Measurements from ENCODE around the gene CD48.
"Not testable (repeated sequence)": the region's sequence is repeated elsewhere in the genome, so short reads cannot be mapped to it uniquely, and the experiment has no call there.

The CD48 gene

DNA sequence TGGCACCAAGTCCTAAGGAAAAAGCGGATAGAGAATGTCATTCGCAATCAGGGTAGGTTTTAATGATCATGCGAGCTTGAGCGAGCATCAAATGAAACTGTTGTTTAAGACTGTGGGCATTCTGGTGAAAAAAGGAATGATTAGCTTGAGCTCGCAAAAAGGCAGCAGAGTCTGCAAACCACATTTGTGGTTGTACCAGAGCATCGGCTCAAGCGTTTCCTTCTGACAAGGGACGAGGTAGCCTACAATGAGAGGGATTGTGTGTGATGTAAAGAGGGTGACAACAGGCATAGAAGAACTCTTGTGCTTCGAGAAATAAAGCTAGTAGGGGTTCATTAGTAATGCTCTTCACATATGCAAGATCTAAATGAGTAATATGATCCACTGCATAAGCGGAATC lies 11.1 kb upstream of the CD48 start:
- H3K4me1 ChIP-seq (ENCODE audit: control insufficient read depth, insufficient read depth, low read length): peaks cover 12% of the 10 kb centered on the region

DNA sequence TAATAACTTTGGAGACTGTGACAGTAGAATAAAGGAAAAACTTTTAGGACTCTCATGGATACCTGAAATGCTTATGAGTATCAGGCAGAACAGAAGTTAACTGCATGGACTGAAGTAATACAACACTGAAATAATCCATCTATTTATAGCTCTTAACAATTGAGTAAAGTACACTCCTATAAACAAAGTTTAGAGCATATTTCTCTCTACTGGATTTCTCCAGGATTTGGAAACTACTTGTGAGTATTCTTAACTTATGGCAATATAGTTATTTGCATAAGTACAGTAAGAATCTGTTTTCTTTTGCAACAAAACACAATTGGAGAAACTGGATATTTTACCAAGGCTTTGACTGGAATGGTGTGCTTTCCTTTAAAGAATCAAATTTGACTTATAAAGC lies 9.9 kb upstream of the CD48 start:
- Histone ChIP-seq H3K9me3 (ENCODE audit: control insufficient read depth, insufficient read depth, low read length) (no peaks in the 10 kb centered on the region), H3K27me3 (ENCODE audit: control insufficient read depth, insufficient read depth, low read length) (no peaks in the 10 kb centered on the region), H3K4me3 (ENCODE audit: low read depth, low read length) (no peak overlapping the region), H3K36me3 (ENCODE audit: control insufficient read depth, insufficient read depth, low read length) (no peaks in the 10 kb centered on the region), H3K9ac (ENCODE audit: low read depth, low read length) (no peak overlapping the region), H3K4me1 (ENCODE audit: control insufficient read depth, insufficient read depth, low read length) (peaks cover 10% of the 10 kb centered on the region)

More for the DNA sequence above, 11.1 kb upstream of the CD48 start:
- no peak overlapping the region for H3K9ac ChIP-seq (ENCODE audit: low read depth, low read length)
- H3K9me3 ChIP-seq (ENCODE audit: control insufficient read depth, insufficient read depth, low read length): no peaks in the 10 kb centered on the region
- H3K27me3 ChIP-seq (ENCODE audit: control insufficient read depth, insufficient read depth, low read length): no peaks in the 10 kb centered on the region
- H3K4me3 ChIP-seq (ENCODE audit: low read depth, low read length): no peak overlapping the region
- no peaks in the 10 kb centered on the region for H3K36me3 ChIP-seq (ENCODE audit: control insufficient read depth, insufficient read depth, low read length)

DNA sequence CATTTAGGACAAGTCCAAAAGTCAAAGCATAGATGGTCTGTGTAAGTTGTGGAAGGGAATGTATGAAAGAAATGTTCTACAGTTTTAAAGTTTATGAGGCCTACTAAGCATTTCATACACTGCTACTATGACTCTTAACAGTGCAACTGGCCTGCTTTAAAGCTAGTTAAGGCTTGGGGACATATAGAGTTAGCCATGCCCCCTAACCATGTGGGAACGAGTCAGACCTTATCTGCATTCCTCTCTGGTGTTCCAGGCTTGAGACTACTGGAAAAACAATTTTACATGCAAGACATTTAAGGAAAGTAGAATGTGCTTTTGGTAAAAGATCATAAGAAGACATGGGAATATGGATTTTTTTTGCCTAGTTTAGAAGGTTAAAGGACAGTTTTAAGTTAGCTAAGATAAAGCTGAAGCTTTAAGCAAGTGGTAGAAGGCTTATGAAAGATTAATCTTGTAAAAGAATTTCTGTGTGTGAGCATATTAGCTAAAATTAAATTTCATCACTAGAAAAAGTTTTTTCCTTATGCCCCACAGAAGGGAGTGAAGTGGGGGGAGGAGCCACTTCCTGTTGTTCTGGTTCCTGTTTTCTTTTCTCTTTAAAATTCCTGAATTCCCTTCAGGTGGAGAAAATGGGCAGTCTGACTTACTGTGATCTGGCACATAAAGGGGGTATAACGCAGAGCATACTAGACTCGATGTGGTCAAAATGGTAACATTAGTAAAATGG lies 8.9 kb upstream of the CD48 start:
- Histone ChIP-seq H3K4me3 (ENCODE audit: low read depth, low read length) (no peak overlapping the region), H3K9ac (ENCODE audit: low read depth, low read length) (no peak overlapping the region), H3K4me1 (ENCODE audit: control insufficient read depth, insufficient read depth, low read length) (peaks cover 3% of the 10 kb centered on the region), H3K36me3 (ENCODE audit: control insufficient read depth, insufficient read depth, low read length) (no peaks in the 10 kb centered on the region), H3K9me3 (ENCODE audit: control insufficient read depth, insufficient read depth, low read length) (no peaks in the 10 kb centered on the region), H3K27me3 (ENCODE audit: control insufficient read depth, insufficient read depth, low read length) (no peaks in the 10 kb centered on the region)

DNA sequence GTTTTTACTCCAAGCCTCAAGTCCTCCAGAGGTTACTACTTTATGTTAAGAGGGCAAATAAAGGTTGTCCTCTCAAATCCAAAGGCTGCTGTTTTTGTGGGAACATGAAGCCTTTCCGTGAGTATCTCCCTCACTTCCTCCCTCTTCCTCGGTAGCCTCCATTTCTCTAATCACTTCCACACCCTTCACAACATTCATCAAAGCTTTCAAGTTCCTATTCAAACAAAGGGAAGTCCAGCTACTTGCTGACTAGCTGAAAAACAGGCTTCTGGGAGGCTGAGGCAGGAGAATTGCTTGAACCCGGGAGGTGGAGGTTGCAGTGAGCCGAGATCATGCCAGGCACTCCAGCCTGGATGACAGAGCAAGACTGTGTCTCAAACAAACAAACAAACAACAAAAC lies 6.6 kb upstream of the CD48 start:
- Histone ChIP-seq H3K9ac (ENCODE audit: low read depth, low read length) (no peak overlapping the region), H3K27me3 (ENCODE audit: control insufficient read depth, insufficient read depth, low read length) (no peaks in the 10 kb centered on the region), H3K4me1 (ENCODE audit: control insufficient read depth, insufficient read depth, low read length) (no peaks in the 10 kb centered on the region), H3K36me3 (ENCODE audit: control insufficient read depth, insufficient read depth, low read length) (no peaks in the 10 kb centered on the region), H3K9me3 (ENCODE audit: control insufficient read depth, insufficient read depth, low read length) (no peaks in the 10 kb centered on the region), H3K4me3 (ENCODE audit: low read depth, low read length) (no peak overlapping the region)

DNA sequence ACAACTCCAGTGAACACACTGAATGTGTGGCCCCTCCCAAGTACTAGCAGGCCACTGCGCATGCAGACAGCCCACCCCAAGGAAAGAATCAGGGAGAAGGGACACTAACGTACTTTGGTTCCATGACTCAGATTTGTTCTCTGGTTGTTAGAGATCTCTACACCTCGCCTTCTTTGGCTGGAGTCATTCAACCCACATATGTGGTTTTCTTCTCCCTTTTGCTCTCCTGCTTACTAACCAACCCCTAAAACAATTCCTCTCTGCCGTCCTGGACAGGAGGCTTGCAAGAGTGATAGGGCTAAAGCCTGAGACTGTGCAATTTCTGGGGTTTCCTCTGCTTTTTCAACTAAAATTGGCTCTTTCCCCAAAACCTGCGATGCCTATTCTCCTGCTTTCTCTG lies 5.7 kb upstream of the CD48 start:
- no peaks in the 10 kb centered on the region for H3K27me3 ChIP-seq (ENCODE audit: control insufficient read depth, insufficient read depth, low read length)
- no peaks in the 10 kb centered on the region for H3K4me1 ChIP-seq (ENCODE audit: control insufficient read depth, insufficient read depth, low read length)
- H3K4me3 ChIP-seq (ENCODE audit: low read depth, low read length): no peak overlapping the region
- H3K9me3 ChIP-seq (ENCODE audit: control insufficient read depth, insufficient read depth, low read length): no peaks in the 10 kb centered on the region
- no peaks in the 10 kb centered on the region for H3K36me3 ChIP-seq (ENCODE audit: control insufficient read depth, insufficient read depth, low read length)
- H3K9ac ChIP-seq (ENCODE audit: low read depth, low read length): no peak overlapping the region

DNA sequence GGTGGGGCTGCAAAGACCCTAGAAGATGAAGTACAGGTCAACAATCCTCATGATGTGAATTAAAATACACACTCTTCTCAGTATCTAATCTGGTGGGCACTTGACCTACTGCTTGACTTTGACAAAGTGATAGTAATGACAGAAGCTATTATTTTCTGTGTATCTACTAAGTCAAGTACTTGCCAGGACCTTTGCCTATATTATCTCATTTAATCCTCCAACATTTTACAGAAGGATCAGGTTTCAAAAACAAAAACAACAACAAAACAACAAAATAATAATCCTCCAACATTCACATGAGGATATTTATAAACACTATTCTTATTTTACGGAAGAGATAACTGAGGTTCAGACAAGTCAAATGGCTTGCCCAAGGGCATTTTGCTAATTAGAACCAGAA lies 4.4 kb upstream of the CD48 start:
- H3K27me3 ChIP-seq (ENCODE audit: control insufficient read depth, insufficient read depth, low read length): no peaks in the 10 kb centered on the region
- H3K4me3 ChIP-seq (ENCODE audit: low read depth, low read length): no peak overlapping the region
- H3K9me3 ChIP-seq (ENCODE audit: control insufficient read depth, insufficient read depth, low read length): no peaks in the 10 kb centered on the region
- H3K4me1 ChIP-seq (ENCODE audit: control insufficient read depth, insufficient read depth, low read length): no peaks in the 10 kb centered on the region
- no peaks in the 10 kb centered on the region for H3K36me3 ChIP-seq (ENCODE audit: control insufficient read depth, insufficient read depth, low read length)
- H3K9ac ChIP-seq (ENCODE audit: low read depth, low read length): no peak overlapping the region

DNA sequence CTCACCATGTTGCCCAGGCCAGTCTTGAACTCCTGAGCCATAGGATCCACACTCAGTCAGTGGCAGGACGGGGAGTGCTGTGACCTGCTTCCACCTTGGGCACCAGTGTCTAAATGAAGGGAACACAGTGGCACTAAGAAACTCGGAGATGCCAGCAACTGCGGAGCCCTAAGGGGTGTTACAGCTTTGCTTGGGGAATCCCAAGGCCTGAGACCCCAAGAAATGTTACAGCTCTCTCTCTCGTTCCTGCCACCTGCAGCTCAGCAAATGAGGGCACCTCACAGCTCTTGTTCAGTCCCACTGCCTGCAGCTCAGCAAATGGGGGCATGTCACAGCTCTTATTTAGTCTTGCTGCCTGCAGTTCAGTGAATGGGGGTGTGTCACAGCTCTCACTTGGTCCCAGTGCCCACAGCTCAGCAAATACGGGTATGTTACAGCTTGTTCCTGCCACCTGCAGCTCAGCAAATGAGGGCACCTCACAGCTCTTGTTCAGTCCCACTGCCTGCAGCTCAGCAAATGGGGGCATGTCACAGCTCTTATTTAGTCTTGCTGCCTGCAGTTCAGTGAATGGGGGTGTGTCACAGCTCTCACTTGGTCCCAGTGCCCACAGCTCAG lies 2.5 kb upstream of the CD48 start:
- not testable (repeated sequence) for H3K27me3 ChIP-seq (ENCODE audit: control insufficient read depth, insufficient read depth, low read length); H3K9ac ChIP-seq (ENCODE audit: low read depth, low read length); H3K36me3 ChIP-seq (ENCODE audit: control insufficient read depth, insufficient read depth, low read length); H3K4me3 ChIP-seq (ENCODE audit: low read depth, low read length); H3K4me1 ChIP-seq (ENCODE audit: control insufficient read depth, insufficient read depth, low read length); H3K9me3 ChIP-seq (ENCODE audit: control insufficient read depth, insufficient read depth, low read length)

DNA sequence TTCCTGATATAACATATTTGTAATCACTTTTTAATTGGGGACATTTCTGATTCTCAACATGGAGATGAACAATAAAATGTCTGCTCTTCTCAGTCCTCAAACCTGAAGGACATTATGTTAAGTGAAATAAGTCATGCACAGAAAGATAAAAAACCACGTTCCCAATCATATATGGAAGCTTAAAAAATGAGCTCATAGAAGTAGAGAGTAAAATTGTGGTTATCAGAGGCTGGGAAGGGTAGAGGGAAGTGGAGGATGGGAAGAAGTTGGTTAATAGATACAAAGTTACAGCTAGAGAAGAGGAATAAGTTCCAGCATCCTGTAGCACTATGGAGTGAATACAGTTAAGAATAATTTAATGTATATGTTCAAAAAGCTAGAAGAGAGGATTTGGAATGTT lies 1.5 kb upstream of the CD48 start:
- no peak overlapping the region for H3K9ac ChIP-seq (ENCODE audit: low read depth, low read length)
- no peak overlapping the region for H3K4me3 ChIP-seq (ENCODE audit: low read depth, low read length)
- no peaks in the 10 kb centered on the region for H3K9me3 ChIP-seq (ENCODE audit: control insufficient read depth, insufficient read depth, low read length)
- no peaks in the 10 kb centered on the region for H3K4me1 ChIP-seq (ENCODE audit: control insufficient read depth, insufficient read depth, low read length)
- H3K36me3 ChIP-seq (ENCODE audit: control insufficient read depth, insufficient read depth, low read length): no peaks in the 10 kb centered on the region
- H3K27me3 ChIP-seq (ENCODE audit: control insufficient read depth, insufficient read depth, low read length): peaks cover 2% of the 10 kb centered on the region

DNA sequence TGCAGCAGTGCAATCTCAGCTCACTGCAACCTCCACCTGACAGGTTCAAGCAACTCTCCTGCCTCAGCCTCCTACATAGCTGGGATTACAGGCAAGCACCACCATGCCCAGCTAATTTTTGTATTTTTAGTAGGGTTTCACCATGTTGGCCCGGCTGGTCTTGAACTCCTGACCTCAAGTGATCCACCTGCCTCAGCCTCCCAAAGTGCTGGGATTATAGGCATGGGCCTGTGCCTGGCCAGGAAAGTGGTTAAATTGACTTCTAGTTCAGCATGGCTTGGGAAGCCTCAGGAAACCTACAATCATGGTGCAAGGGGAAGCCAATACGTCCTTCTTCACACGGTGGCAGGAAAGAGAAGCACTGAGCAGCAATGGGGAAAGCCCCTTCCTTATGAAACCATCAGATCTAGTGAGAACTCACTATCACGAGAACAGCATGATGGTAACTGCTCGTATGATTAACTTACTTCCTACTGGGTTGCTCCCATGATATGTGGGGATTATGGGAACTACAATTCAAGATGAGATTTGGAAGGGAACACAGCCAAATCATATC lies 981 bp upstream of the CD48 start:
- not testable (repeated sequence) for H3K4me1 ChIP-seq (ENCODE audit: control insufficient read depth, insufficient read depth, low read length); H3K9ac ChIP-seq (ENCODE audit: low read depth, low read length); H3K36me3 ChIP-seq (ENCODE audit: control insufficient read depth, insufficient read depth, low read length); H3K4me3 ChIP-seq (ENCODE audit: low read depth, low read length); H3K27me3 ChIP-seq (ENCODE audit: control insufficient read depth, insufficient read depth, low read length); H3K9me3 ChIP-seq (ENCODE audit: control insufficient read depth, insufficient read depth, low read length)

DNA sequence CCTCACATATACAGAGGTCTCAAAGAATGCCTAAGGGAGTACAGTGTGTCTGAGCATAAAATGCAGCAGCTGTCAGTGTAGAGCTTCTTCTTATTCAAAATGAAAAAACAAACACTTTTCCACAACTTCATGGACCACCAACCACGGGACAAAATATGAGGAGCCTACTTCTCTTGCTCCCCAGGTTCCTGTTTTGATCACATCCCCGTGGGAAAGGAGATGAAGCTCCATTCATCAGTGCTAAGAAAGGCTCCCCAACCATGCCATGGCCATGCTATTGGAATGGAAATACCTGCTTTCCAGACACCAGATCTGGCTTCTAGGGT lies 383 bp downstream of the CD48 start:
- Histone ChIP-seq H3K36me3 (ENCODE audit: control insufficient read depth, insufficient read depth, low read length) (no peaks in the 10 kb centered on the region), H3K4me3 (ENCODE audit: low read depth, low read length) (no peak overlapping the region), H3K9ac (ENCODE audit: low read depth, low read length) (no peak overlapping the region), H3K9me3 (ENCODE audit: control insufficient read depth, insufficient read depth, low read length) (no peaks in the 10 kb centered on the region), H3K27me3 (ENCODE audit: control insufficient read depth, insufficient read depth, low read length) (peaks cover 2% of the 10 kb centered on the region), H3K4me1 (ENCODE audit: control insufficient read depth, insufficient read depth, low read length) (no peaks in the 10 kb centered on the region)

DNA sequence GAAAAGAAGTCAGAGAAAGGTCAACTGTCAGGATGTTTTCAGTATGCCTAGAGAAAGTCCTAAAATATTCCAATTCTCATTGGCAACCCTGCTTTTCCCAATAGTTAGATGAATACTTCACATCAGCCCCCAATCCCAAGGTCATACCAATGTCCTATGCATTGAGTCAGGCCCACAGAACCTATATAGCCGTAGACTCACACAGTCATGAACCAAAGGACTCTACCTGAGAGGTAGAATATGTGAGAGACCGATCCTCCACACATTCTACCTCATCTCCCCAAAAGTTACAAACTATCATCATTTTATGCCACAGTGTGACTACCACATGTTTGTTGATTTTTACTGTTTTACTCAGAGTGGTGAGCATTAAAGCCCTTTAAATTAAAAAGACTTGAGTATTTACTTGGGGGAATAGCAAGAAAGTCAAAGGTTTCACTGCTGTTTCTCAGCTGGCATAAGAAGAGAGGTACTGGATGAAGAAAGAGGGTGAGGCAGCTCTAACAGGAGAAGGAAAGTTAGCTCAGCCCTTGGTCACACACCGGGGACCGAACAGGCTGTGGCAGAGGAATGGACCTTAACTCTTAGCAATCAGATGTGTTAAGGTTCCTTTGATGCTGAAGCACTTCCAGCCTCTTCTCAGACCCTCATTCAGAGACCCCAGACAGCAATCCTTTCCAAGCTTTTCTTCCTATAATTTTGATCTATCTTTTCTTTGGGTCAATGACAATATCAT lies 937 bp downstream of the CD48 start:
- H3K4me3 ChIP-seq (ENCODE audit: low read depth, low read length): no peak overlapping the region
- no peak overlapping the region for H3K9ac ChIP-seq (ENCODE audit: low read depth, low read length)
- H3K27me3 ChIP-seq (ENCODE audit: control insufficient read depth, insufficient read depth, low read length): peaks cover 2% of the 10 kb centered on the region

DNA sequence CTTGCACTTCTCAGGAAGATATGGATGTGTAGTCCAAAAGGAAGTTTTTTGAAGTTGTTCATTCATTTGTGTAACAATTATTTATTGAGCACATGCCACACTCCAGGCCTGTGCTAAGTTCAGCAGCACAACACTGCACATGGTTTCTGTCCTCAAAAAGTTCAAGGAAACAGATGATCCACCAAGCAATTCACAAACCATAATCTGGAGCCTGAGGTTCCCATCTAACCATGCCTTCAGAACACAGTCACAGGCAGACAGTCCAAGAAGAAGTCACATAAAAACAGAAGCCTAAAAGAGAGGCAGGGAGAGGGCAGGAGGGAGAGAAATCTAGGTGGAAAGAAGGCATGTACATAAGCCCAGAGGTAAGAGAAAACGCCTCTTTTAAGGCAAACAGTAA lies 1.9 kb downstream of the CD48 start:
- Histone ChIP-seq H3K4me1 (ENCODE audit: control insufficient read depth, insufficient read depth, low read length) (no peaks in the 10 kb centered on the region), H3K9ac (ENCODE audit: low read depth, low read length) (no peak overlapping the region)

More for the DNA sequence above, 937 bp downstream of the CD48 start:
- Histone ChIP-seq H3K9me3 (ENCODE audit: control insufficient read depth, insufficient read depth, low read length) (no peaks in the 10 kb centered on the region), H3K36me3 (ENCODE audit: control insufficient read depth, insufficient read depth, low read length) (no peaks in the 10 kb centered on the region), H3K4me1 (ENCODE audit: control insufficient read depth, insufficient read depth, low read length) (no peaks in the 10 kb centered on the region)

More for the DNA sequence above, 1.9 kb downstream of the CD48 start:
- Histone ChIP-seq H3K36me3 (ENCODE audit: control insufficient read depth, insufficient read depth, low read length) (no peaks in the 10 kb centered on the region), H3K4me3 (ENCODE audit: low read depth, low read length) (no peak overlapping the region), H3K9me3 (ENCODE audit: control insufficient read depth, insufficient read depth, low read length) (no peaks in the 10 kb centered on the region), H3K27me3 (ENCODE audit: control insufficient read depth, insufficient read depth, low read length) (peaks cover 2% of the 10 kb centered on the region)
